Measurements from ENCODE around the gene NRIP2.

NRIP2 gene

GRCh38 chr12:2804393-2805142 lies 30.3 kb downstream of the NRIP2 start:
- DNase-seq = no peak

- no peak for DNase-seq
Observed at GRCh38 chr12:2803635-2804392, 31.0 kb downstream of the NRIP2 start.

GRCh38 chr12:2801044-2801783 lies 33.6 kb downstream of the NRIP2 start:
- no peak for DNase-seq

GRCh38 chr12:2800046-2800570 lies 34.7 kb downstream of the NRIP2 start:
- no peak for DNase-seq

- DNase-seq = no peak
Observed at GRCh38 chr12:2797721-2798418, 37.0 kb downstream of the NRIP2 start.

- peak; percentile 56 for DNase-seq
Observed at GRCh38 chr12:2796187-2796666, 38.6 kb downstream of the NRIP2 start.

GRCh38 chr12:2795291-2796186 lies 39.3 kb downstream of the NRIP2 start:
- peak; percentile 75 for DNase-seq

- peak; percentile 85 for DNase-seq
Observed at GRCh38 chr12:2794736-2795289, 40.0 kb downstream of the NRIP2 start, which contains the start of gene FKBP4. Gene FKBP4 (plus strand): TSS chr12:2794970. CDS start chr12:2795140, 170 bp downstream.

GRCh38 chr12:2794191-2794735 lies 40.6 kb downstream of the NRIP2 start:
- DNase-seq = no peak

- no peak for DNase-seq
Observed at GRCh38 chr12:2793561-2793960, 41.3 kb downstream of the NRIP2 start.

GRCh38 chr12:2792671-2793500 lies 41.9 kb downstream of the NRIP2 start:
- peak; percentile 13 for DNase-seq

- no peak for DNase-seq
Observed at GRCh38 chr12:2791089-2791488, 43.7 kb downstream of the NRIP2 start.

GRCh38 chr12:2785017-2785416 lies 49.8 kb downstream of the NRIP2 start:
- no peak for DNase-seq

GRCh38 chr12:2783936-2784600 lies 50.8 kb downstream of the NRIP2 start:
- DNase-seq = peak; percentile 65

GRCh38 chr12:2779281-2779680 lies 55.6 kb downstream of the NRIP2 start:
- DNase-seq = peak; percentile 6

GRCh38 chr12:2776129-2776806 lies 58.6 kb downstream of the NRIP2 start:
- DNase-seq = no peak

GRCh38 chr12:2775431-2775830 lies 59.4 kb downstream of the NRIP2 start:
- no peak for DNase-seq

Data from OCI-M1 (cell line).